OCI-LY1 (cell line): ENCODE measurements around the gene PSD2.

ENCODE experiments used
- H2AFZ ChIP-seq: fragments of 200-600 bp; sonication (generic), shearing (Covaris generic); 2 replicates; pipeline ENCODE4 v1.6.0; 2014; ENCODE audit warnings: antibody characterized with exemption, mild to moderate bottlenecking, low read length
- H3F3A ChIP-seq: fragments of 200-600 bp; sonication (generic), shearing (Covaris generic); 2 replicates; pipeline ENCODE4 v1.6.0; 2014; ENCODE audit warnings: mild to moderate bottlenecking, antibody characterized with exemption, low read length, moderate library complexity; ENCODE audit not compliant: insufficient read depth
- H3K27ac ChIP-seq: fragments of 200-600 bp; sonication (generic); 2 replicates; pipeline ENCODE4 v1.5.1; 2014; ENCODE audit warnings: low read length, mixed run types, mild to moderate bottlenecking, low read depth; ENCODE audit not compliant: poor library complexity, severe bottlenecking
- H3K27me3 ChIP-seq: fragments of 200-600 bp; sonication (generic); 2 replicates; pipeline ENCODE4 v1.6.0; 2014; ENCODE audit warnings: antibody characterized with exemption, mild to moderate bottlenecking, low read length, moderate library complexity; ENCODE audit not compliant: insufficient read depth
- H3K36me3 ChIP-seq: fragments of 200-600 bp; sonication (generic); 2 replicates; pipeline ENCODE4 v1.6.1; 2014; ENCODE audit warnings: mild to moderate bottlenecking, antibody characterized with exemption, low read length, moderate library complexity, mixed read lengths; ENCODE audit not compliant: insufficient read depth
- H3K4me1 ChIP-seq: fragments of 200-600 bp; sonication (generic); 2 replicates; pipeline ENCODE4 v1.5.1; 2014; ENCODE audit warnings: mild to moderate bottlenecking, low read length, moderate library complexity; ENCODE audit not compliant: insufficient read depth, severe bottlenecking
- H3K4me2 ChIP-seq: fragments of 200-600 bp; sonication (generic), shearing (Covaris generic); 2 replicates; pipeline ENCODE4 v1.6.1; 2014; ENCODE audit warnings: low read length
- H3K4me3 ChIP-seq: fragments of 200-600 bp; sonication (generic); 2 replicates; pipeline ENCODE4 v1.5.1; 2014; ENCODE audit warnings: low read length, low read depth, mild to moderate bottlenecking, mixed read lengths; ENCODE audit not compliant: poor library complexity, severe bottlenecking
- H3K79me2 ChIP-seq: fragments of 200-600 bp; shearing (Covaris generic); 2 replicates; pipeline ENCODE4 v1.6.1; 2016; ENCODE audit warnings: mixed run types, low read length, mixed read lengths; ENCODE audit not compliant: insufficient read depth
- H3K9ac ChIP-seq: fragments of 200-600 bp; sonication (generic), shearing (Covaris generic); 2 replicates; pipeline ENCODE4 v1.6.1; 2014; ENCODE audit warnings: mild to moderate bottlenecking, low read length, mixed read lengths
- H3K9me2 ChIP-seq: fragments of 200-600 bp; sonication (generic), shearing (Covaris generic); 2 replicates; pipeline ENCODE4 v1.6.1; 2014; ENCODE audit warnings: low read depth, mild to moderate bottlenecking, low read length, mixed read lengths
- H3K9me3 ChIP-seq: fragments of 200-600 bp; shearing (Covaris generic); 2 replicates; pipeline ENCODE4 v1.6.1; 2014; ENCODE audit warnings: low read length, mixed read lengths
- H4K20me1 ChIP-seq: fragments of 200-600 bp; sonication (generic), shearing (Covaris generic); 2 replicates; pipeline ENCODE4 v1.6.0; 2016; ENCODE audit warnings: mild to moderate bottlenecking, low read length; ENCODE audit not compliant: insufficient read depth
- CTCF ChIP-seq: fragments of 200-600 bp; sonication (generic), shearing (Covaris generic); IDR thresholded peaks from 2 replicates; pipeline ENCODE4 v1.5.1; 2017; ENCODE audit warnings: mild to moderate bottlenecking, antibody characterized with exemption, low read length, moderate library complexity, mixed read lengths
- EZH2 ChIP-seq: fragments of 200-600 bp; sonication (generic), shearing (Covaris generic); IDR thresholded peaks from 2 replicates; pipeline ENCODE4 v1.8.0; 2017; ENCODE audit warnings: borderline replicate concordance, mixed run types, mild to moderate bottlenecking, antibody characterized with exemption, low read length, moderate library complexity, mixed read lengths

The PSD2 gene

GRCh38 chr5:139812323-139812722 is 16.7 kb downstream of the PSD2 start:
- Histone ChIP-seq H3K27ac (no peak overlapping the region), H3K4me1 (no peaks in the 10 kb centered on the region), H3K36me3 (no peaks in the 10 kb centered on the region), H3F3A (no peaks in the 10 kb centered on the region), H3K4me2 (no peak overlapping the region), H4K20me1 (no peaks in the 10 kb centered on the region), H3K4me3 (no peak overlapping the region), H3K27me3 (no peaks in the 10 kb centered on the region), H3K9ac (no peak overlapping the region), H3K9me3 (no peaks in the 10 kb centered on the region), H3K9me2 (no peaks in the 10 kb centered on the region), H3K79me2 (no peaks in the 10 kb centered on the region), H2AFZ (no peak overlapping the region)
- no peak for TF ChIP-seq EZH2
- TF ChIP-seq CTCF = no peak

- TF ChIP-seq EZH2 (no peak), CTCF (no peak)
- Histone ChIP-seq H3K27ac (no peak overlapping the region), H3K9me3 (no peaks in the 10 kb centered on the region), H2AFZ (no peak overlapping the region), H3K4me2 (no peak overlapping the region), H3K79me2 (no peaks in the 10 kb centered on the region), H3K9me2 (no peaks in the 10 kb centered on the region), H3K4me3 (no peak overlapping the region), H3K9ac (no peak overlapping the region), H3F3A (no peaks in the 10 kb centered on the region), H3K36me3 (no peaks in the 10 kb centered on the region; the same call in 1 of the 2 replicates), H3K27me3 (no peaks in the 10 kb centered on the region), H3K4me1 (no peaks in the 10 kb centered on the region), H4K20me1 (no peaks in the 10 kb centered on the region)
Measured at GRCh38 chr5:139812836-139813805, 17.5 kb downstream of the PSD2 start.

GRCh38 chr5:139814191-139814601 is 18.6 kb downstream of the PSD2 start:
- Histone ChIP-seq H3K9me2 (no peaks in the 10 kb centered on the region), H3K79me2 (no peaks in the 10 kb centered on the region), H2AFZ (no peak overlapping the region), H3K4me2 (no peak overlapping the region), H3K9ac (no peak overlapping the region), H3K4me1 (no peaks in the 10 kb centered on the region), H3F3A (no peaks in the 10 kb centered on the region), H3K27ac (no peak overlapping the region), H3K27me3 (peaks cover 2% of the 10 kb centered on the region; the same call in 1 of the 2 replicates), H3K9me3 (0 out of 2 replicates have a peak, but pooled peaks cover 3% of the 10 kb centered on the region), H3K36me3 (no peaks in the 10 kb centered on the region; the same call in 1 of the 2 replicates), H4K20me1 (no peaks in the 10 kb centered on the region), H3K4me3 (no peak overlapping the region)
- no peak for TF ChIP-seq EZH2
- TF ChIP-seq CTCF = no peak
